ENCODE data around the gene CTAGE1.

GRCh38 chr18:22446325-22446724 is 28.6 kb upstream of the CTAGE1 start:
- TF ChIP-seq CTCF (IDR thresholded peaks at IDR 0.05; ENCODE audit: extremely low read depth in 1 of 2, insufficient read depth in 1 of 2, low read depth in 1 of 2, low read length in 2 of 2) (no peak), MAX (IDR thresholded peaks at IDR 0.05; ENCODE audit: insufficient read depth, insufficient read length) (no peak), POLR2AphosphoS5 (IDR thresholded peaks at IDR 0.05; ENCODE audit: insufficient read depth, low read depth, low read length) (no peak), POLR2A (IDR thresholded peaks at IDR 0.05; ENCODE audit: low read depth, low read length) (no peak), GATA2 (IDR thresholded peaks at IDR 0.05; ENCODE audit: insufficient read depth, insufficient read length, low read depth, low read length) (no peak), MYC (IDR thresholded peaks at IDR 0.05; ENCODE audit: low read depth, low read length) (no peak), EZH2 (IDR thresholded peaks at IDR 0.05; ENCODE audit: borderline replicate concordance, low read depth, low read length, severe bottlenecking) (no peak), FOS (IDR thresholded peaks at IDR 0.05; ENCODE audit: borderline replicate concordance, insufficient read depth, low read length) (no peak), JUN (IDR thresholded peaks at IDR 0.05; ENCODE audit: borderline replicate concordance, insufficient read depth, insufficient read length, low read depth) (no peak)

Data from endothelial cell of umbilical vein (primary cell).